Central memory CD8-positive, alpha-beta T cell (primary cell): ENCODE data around the gene CBLC.
"Not testable (repeated sequence)": the region's sequence is repeated elsewhere in the genome, so short reads cannot be mapped to it uniquely, and the experiment has no call there.

Experiments
- ATAC-seq: fragments of 150-1000 bp; cut with Tn5 transposase; replicated peaks from 2 replicates; pipeline ENCODE4 v1.10.0; 2022; ENCODE audit warnings: mild to moderate bottlenecking, moderate FRiP score, moderate number of reproducible peaks; ENCODE audit not compliant: poor library complexity, severe bottlenecking; ENCODE audit errors: extremely low read depth
- DNase-seq, 2 donors: peaks; one replicate each; pipeline ENCODE4 v3.0.0; 2021; ENCODE audit warnings: low spot score in 2 of 2
- H3K27ac Mint-ChIP-seq: one replicate; pipeline ENCODE4 v1.8.0; 2022; ENCODE audit warnings: low read depth, mild to moderate bottlenecking, moderate library complexity, mixed read lengths
- H3K27me3 Mint-ChIP-seq: one replicate; pipeline ENCODE4 v1.8.0; 2022; ENCODE audit warnings: mixed read lengths
- H3K36me3 Mint-ChIP-seq: one replicate; pipeline ENCODE4 v1.8.0; 2022; ENCODE audit warnings: mild to moderate bottlenecking, moderate library complexity, mixed read lengths; ENCODE audit not compliant: insufficient read depth
- H3K4me1 Mint-ChIP-seq: one replicate; pipeline ENCODE4 v1.8.0; 2022; ENCODE audit warnings: mixed read lengths
- H3K4me3 Mint-ChIP-seq: one replicate; pipeline ENCODE4 v1.8.0; 2022; ENCODE audit warnings: mild to moderate bottlenecking, moderate library complexity, mixed read lengths
- H3K9me3 Mint-ChIP-seq: one replicate; pipeline ENCODE4 v1.8.0; 2022; ENCODE audit warnings: mixed read lengths

CBLC gene

GRCh38 chr19:44824761-44825160 lies 47.1 kb downstream of the CBLC start:
- H3K27me3 Mint-ChIP-seq = peaks cover 18% of the 10 kb centered on the region
- H3K4me3 Mint-ChIP-seq = no peak overlapping the region
- H3K36me3 Mint-ChIP-seq = no peaks in the 10 kb centered on the region
- DNase-seq = no peak
- no peaks in the 10 kb centered on the region for H3K4me1 Mint-ChIP-seq
- H3K9me3 Mint-ChIP-seq = no peaks in the 10 kb centered on the region
- H3K27ac Mint-ChIP-seq = no peak overlapping the region
- no peak for ATAC-seq

- not testable (repeated sequence) for H3K4me1 Mint-ChIP-seq, ATAC-seq, DNase-seq, H3K9me3 Mint-ChIP-seq, H3K36me3 Mint-ChIP-seq, H3K27ac Mint-ChIP-seq, H3K4me3 Mint-ChIP-seq
- peaks cover 31% of the 10 kb centered on the region for H3K27me3 Mint-ChIP-seq
These were observed 55.2 kb downstream of the CBLC start for GRCh38 chr19:44832875-44833274.

DNA sequence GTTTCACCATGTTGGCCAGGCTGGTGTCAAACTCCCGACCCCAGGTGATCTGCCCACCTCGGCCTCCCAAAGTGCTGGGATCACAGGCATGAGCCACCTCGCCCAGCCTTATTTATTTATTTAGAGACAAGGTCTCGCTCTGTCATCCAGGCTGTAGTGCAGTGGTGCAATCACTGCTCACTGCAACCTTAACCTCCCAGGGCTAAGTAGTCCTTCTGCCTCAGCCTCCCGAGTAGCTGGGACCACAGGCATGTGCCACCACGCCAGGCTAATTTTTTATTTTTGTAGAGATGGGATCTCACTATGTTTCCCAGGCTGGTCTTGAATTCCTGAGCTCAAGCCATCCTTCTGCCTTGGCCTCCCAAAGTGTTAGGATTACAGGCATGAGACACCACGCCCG lies 56.7 kb downstream of the CBLC start:
- not testable (repeated sequence) for ATAC-seq, H3K36me3 Mint-ChIP-seq, DNase-seq, H3K4me3 Mint-ChIP-seq, H3K9me3 Mint-ChIP-seq, H3K4me1 Mint-ChIP-seq, H3K27ac Mint-ChIP-seq
- peaks cover 36% of the 10 kb centered on the region for H3K27me3 Mint-ChIP-seq

- no peak for ATAC-seq
- H3K9me3 Mint-ChIP-seq = no peaks in the 10 kb centered on the region
- no peaks in the 10 kb centered on the region for H3K4me1 Mint-ChIP-seq
- no peak overlapping the region for H3K4me3 Mint-ChIP-seq
- peaks cover 23% of the 10 kb centered on the region for H3K27me3 Mint-ChIP-seq
- no peak overlapping the region for H3K27ac Mint-ChIP-seq
- DNase-seq = no peak
- H3K36me3 Mint-ChIP-seq = peaks cover 1% of the 10 kb centered on the region
These were observed 61.6 kb downstream of the CBLC start for GRCh38 chr19:44839276-44839675.

GRCh38 chr19:44840811-44841210 lies 63.1 kb downstream of the CBLC start:
- Mint-ChIP-seq H3K36me3 (peaks cover 4% of the 10 kb centered on the region), H3K9me3 (no peaks in the 10 kb centered on the region), H3K4me1 (peaks cover 12% of the 10 kb centered on the region), H3K27ac (no peak overlapping the region), H3K4me3 (no peak overlapping the region), H3K27me3 (peaks cover 22% of the 10 kb centered on the region)
- no peak for DNase-seq
- no peak for ATAC-seq

DNA sequence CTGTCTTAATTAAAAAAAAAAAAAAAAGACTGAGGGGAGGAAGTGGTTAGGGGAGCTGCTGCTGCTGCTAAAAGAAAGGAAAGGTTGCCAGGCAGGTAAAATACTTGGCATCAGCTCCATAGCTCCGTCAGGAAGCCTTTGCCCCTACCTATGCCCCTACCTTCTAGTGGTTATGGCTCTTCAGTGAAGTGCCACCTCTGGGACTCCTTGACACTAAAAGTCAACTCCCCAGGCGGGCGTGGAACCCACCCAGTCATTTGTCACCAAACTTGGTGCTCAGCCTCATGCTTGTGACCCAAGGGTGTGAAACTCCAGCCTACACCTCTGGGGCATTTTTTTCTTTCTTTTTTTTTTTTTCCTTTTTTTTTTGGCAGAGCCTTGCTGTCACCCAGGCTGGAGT lies 63.5 kb downstream of the CBLC start:
- H3K9me3 Mint-ChIP-seq = no peaks in the 10 kb centered on the region
- ATAC-seq (no peak), DNase-seq (no peak)
- peak overlapping the region; percentile 53 for H3K27ac Mint-ChIP-seq
- no peak overlapping the region for H3K4me3 Mint-ChIP-seq
- peaks cover 21% of the 10 kb centered on the region for H3K27me3 Mint-ChIP-seq
- H3K4me1 Mint-ChIP-seq = peaks cover 13% of the 10 kb centered on the region
- peaks cover 4% of the 10 kb centered on the region for H3K36me3 Mint-ChIP-seq

DNA sequence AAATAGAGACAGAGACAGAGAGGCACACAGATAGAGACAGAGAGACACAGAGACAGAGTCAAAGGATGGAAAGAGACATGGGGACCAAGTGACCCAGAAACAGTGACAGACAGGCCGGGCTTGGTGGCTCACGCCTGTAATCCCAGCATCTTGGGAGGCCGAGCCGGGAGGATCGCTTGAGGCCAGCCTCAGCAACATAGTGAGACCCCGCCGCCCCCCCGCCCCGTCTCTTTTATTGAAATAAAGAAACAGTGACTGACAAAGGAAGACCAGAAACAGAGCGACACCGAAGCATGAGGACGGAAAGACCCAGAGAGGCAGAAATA lies 67.6 kb downstream of the CBLC start:
- H3K9me3 Mint-ChIP-seq = no peaks in the 10 kb centered on the region
- peaks cover 22% of the 10 kb centered on the region for H3K4me1 Mint-ChIP-seq
- DNase-seq (no peak), ATAC-seq (no peak)
- H3K27me3 Mint-ChIP-seq = peaks cover 28% of the 10 kb centered on the region
- peak overlapping the region; percentile 77 for H3K4me3 Mint-ChIP-seq
- H3K36me3 Mint-ChIP-seq = peaks cover 4% of the 10 kb centered on the region
- H3K27ac Mint-ChIP-seq = peak overlapping the region; percentile 68

DNA sequence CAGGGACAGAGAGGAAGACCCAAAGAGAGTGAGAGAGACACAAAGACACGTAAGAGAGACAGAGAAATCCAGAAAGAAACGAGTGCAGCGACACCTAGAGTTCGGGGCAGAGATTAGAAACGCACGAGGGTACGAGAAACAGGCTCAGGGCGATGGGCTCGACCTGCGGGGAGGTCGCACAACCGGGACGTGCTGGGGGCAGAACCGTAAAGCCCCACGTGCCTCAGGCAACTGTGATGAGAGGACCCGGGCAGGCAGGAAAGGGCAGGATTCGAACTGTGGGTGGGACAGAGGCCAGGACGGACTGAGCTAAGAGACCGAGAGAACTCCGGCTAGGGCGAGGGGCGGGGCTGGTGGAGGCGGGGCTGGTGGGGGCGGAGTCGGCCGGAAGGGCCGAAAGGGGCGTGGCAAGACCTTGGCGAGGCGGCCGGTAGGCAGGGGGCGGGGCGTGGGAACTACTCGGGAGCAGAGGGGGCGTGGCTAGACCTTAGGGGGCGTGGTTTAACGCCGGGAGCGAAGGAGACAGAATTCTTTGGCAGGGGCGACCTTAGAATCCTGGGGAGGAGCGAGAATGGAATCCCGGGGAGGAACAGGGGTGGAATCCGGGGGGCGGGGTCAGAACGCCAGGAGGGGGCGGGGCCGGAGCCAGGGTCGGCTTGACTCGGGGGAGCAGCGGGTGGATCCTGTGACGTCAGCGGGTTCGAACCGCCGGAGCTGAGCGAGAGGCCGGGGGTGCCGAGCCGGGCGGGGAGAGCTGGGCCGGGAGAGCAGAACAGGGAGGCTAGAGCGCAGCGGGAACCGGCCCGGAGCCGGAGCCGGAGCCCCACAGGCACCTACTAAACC lies 68.1 kb downstream of the CBLC start, which contains the start of gene NECTIN2:
Gene NECTIN2 (plus strand): TSS at position 686 of the 843 bp plus-strand sequence. CDS start 229 bp downstream, outside the sequence.
- Mint-ChIP-seq H3K4me3 (peak within 1 kb of the TSS; percentile 77), H3K27me3 (peaks cover 28% of the 10 kb centered on the region), H3K9me3 (no peaks in the 10 kb centered on the region), H3K36me3 (peaks cover 4% of the 10 kb centered on the region), H3K27ac (peak within 1 kb of the TSS; percentile 68), H3K4me1 (peaks cover 22% of the 10 kb centered on the region)
- DNase-seq (peak; percentile 55 to 57), ATAC-seq (peak; percentile 59)

- H3K4me1 Mint-ChIP-seq = peaks cover 22% of the 10 kb centered on the region
- H3K4me3 Mint-ChIP-seq = peak overlapping the region; percentile 77
- H3K9me3 Mint-ChIP-seq = no peaks in the 10 kb centered on the region
- peak overlapping the region; percentile 68 for H3K27ac Mint-ChIP-seq
- no peak for ATAC-seq
- H3K36me3 Mint-ChIP-seq = peaks cover 4% of the 10 kb centered on the region
- peaks cover 36% of the 10 kb centered on the region for H3K27me3 Mint-ChIP-seq
- DNase-seq = no peak
These were observed 68.9 kb downstream of the CBLC start for GRCh38 chr19:44846455-44847143.

GRCh38 chr19:44847144-44848035 lies 69.7 kb downstream of the CBLC start:
- Mint-ChIP-seq H3K27ac (peak overlapping the region; percentile 40), H3K9me3 (no peaks in the 10 kb centered on the region), H3K36me3 (peaks cover 2% of the 10 kb centered on the region), H3K27me3 (peaks cover 43% of the 10 kb centered on the region), H3K4me1 (peaks cover 22% of the 10 kb centered on the region), H3K4me3 (peak overlapping the region; percentile 77)
- no peak for DNase-seq
- no peak for ATAC-seq

- H3K4me3 Mint-ChIP-seq = no peak overlapping the region
- DNase-seq = no peak
These were observed 70.5 kb downstream of the CBLC start for GRCh38 chr19:44848036-44848811.

More at GRCh38 chr19:44848036-44848811, 70.5 kb downstream of the CBLC start:
- Mint-ChIP-seq H3K36me3 (peaks cover 2% of the 10 kb centered on the region), H3K9me3 (no peaks in the 10 kb centered on the region), H3K4me1 (peaks cover 22% of the 10 kb centered on the region), H3K27ac (no peak overlapping the region), H3K27me3 (peaks cover 48% of the 10 kb centered on the region)
- no peak for ATAC-seq
